ENCODE data around the gene C1orf146. TPM values are rescaled to one million over a fixed set of nuclear protein-coding genes. Genes with fewer than 3 reads are reported as not detected.
A peak's percentile ranks its signal among the peaks of the same experiment; 100 is the strongest.

C1orf146 gene
- total RNA-seq, 6 experiments from 2014 or later: not detected

- WGBS (ENCODE audit: insufficient coverage, low coverage, low lambda C conversion rate, missing lambda C conversion rate): 17% methylated on average over 3 of the region's 3 CpGs
- DNase-seq (no peak), ATAC-seq (peak; percentile 66 to 80 (median 66))
- Histone ChIP-seq H3K9me3 (no peaks in the 10 kb centered on the region), H3K4me3 (no peak overlapping the region), H3K36me3 (peaks cover 0 to 5% (median 0%) of the 10 kb centered on the region in 4 donors), H3K4me1 (no peaks in the 10 kb centered on the region), H3K27me3 (no peaks in the 10 kb centered on the region), H3K27ac (no peak overlapping the region)
- peak; percentile 32 to 72 (median 56) for TF ChIP-seq CTCF (IDR thresholded peaks at IDR 0.05)
- TF ChIP-seq POLR2A (IDR thresholded peaks at IDR 0.05): no peak
- intact Hi-C loops (cut with DNase I): no loop called here
These were observed 73.8 kb downstream of the C1orf146 start for GRCh38 chr1:92291372-92291999.

Other genes starting within 250 kb of the C1orf146 start
- not detected for gene EPHX4, start 187.9 kb upstream of the C1orf146 start, total RNA-seq
- gene SETSIP, start 142.5 kb upstream of the C1orf146 start, total RNA-seq: not detected
- gene BTBD8, start 137.6 kb upstream of the C1orf146 start, total RNA-seq: 1 to 10 TPM; 1.8 to 3.0 (median 2.1) TPM
- 1 to 10 TPM; 1.6 to 3.6 (median 2.5) TPM for gene GLMN, start 81.1 kb downstream of the C1orf146 start, total RNA-seq
- gene RPAP2, start 81.1 kb downstream of the C1orf146 start, total RNA-seq: 10 to 100 TPM in 4 of 6 experiments, 1 to 10 TPM in 2; 7.1 to 12.7 (median 11.1) TPM